ENCODE results near the gene CERS6. TPM values are rescaled to one million over a fixed set of nuclear protein-coding genes. Genes with fewer than 3 reads are reported as not detected.

Gene CERS6
- total and polyA plus RNA-seq, 2 experiments from 2014 or later: 7.4 to 35.0 TPM

DNA sequence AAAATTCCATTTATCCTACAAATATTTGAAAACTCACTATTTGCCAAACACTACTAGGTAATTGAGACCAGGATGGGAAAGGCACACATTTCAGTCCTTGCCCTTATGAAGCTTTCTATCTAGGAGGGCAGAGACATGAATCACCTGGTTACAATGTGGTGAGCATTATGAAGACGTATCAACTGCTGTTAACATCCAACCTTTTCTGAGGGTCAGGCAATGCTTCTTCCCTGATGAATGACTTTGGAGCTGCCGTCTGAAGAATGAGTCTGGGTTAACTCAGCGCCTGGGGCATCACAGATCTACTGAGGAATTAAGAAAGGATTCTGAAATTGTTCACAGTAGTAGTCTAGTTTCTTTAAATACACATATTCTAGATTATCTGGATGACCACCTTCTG is 284.3 kb downstream of the CERS6 start (continued):
- TF ChIP-seq, protein P1, sequence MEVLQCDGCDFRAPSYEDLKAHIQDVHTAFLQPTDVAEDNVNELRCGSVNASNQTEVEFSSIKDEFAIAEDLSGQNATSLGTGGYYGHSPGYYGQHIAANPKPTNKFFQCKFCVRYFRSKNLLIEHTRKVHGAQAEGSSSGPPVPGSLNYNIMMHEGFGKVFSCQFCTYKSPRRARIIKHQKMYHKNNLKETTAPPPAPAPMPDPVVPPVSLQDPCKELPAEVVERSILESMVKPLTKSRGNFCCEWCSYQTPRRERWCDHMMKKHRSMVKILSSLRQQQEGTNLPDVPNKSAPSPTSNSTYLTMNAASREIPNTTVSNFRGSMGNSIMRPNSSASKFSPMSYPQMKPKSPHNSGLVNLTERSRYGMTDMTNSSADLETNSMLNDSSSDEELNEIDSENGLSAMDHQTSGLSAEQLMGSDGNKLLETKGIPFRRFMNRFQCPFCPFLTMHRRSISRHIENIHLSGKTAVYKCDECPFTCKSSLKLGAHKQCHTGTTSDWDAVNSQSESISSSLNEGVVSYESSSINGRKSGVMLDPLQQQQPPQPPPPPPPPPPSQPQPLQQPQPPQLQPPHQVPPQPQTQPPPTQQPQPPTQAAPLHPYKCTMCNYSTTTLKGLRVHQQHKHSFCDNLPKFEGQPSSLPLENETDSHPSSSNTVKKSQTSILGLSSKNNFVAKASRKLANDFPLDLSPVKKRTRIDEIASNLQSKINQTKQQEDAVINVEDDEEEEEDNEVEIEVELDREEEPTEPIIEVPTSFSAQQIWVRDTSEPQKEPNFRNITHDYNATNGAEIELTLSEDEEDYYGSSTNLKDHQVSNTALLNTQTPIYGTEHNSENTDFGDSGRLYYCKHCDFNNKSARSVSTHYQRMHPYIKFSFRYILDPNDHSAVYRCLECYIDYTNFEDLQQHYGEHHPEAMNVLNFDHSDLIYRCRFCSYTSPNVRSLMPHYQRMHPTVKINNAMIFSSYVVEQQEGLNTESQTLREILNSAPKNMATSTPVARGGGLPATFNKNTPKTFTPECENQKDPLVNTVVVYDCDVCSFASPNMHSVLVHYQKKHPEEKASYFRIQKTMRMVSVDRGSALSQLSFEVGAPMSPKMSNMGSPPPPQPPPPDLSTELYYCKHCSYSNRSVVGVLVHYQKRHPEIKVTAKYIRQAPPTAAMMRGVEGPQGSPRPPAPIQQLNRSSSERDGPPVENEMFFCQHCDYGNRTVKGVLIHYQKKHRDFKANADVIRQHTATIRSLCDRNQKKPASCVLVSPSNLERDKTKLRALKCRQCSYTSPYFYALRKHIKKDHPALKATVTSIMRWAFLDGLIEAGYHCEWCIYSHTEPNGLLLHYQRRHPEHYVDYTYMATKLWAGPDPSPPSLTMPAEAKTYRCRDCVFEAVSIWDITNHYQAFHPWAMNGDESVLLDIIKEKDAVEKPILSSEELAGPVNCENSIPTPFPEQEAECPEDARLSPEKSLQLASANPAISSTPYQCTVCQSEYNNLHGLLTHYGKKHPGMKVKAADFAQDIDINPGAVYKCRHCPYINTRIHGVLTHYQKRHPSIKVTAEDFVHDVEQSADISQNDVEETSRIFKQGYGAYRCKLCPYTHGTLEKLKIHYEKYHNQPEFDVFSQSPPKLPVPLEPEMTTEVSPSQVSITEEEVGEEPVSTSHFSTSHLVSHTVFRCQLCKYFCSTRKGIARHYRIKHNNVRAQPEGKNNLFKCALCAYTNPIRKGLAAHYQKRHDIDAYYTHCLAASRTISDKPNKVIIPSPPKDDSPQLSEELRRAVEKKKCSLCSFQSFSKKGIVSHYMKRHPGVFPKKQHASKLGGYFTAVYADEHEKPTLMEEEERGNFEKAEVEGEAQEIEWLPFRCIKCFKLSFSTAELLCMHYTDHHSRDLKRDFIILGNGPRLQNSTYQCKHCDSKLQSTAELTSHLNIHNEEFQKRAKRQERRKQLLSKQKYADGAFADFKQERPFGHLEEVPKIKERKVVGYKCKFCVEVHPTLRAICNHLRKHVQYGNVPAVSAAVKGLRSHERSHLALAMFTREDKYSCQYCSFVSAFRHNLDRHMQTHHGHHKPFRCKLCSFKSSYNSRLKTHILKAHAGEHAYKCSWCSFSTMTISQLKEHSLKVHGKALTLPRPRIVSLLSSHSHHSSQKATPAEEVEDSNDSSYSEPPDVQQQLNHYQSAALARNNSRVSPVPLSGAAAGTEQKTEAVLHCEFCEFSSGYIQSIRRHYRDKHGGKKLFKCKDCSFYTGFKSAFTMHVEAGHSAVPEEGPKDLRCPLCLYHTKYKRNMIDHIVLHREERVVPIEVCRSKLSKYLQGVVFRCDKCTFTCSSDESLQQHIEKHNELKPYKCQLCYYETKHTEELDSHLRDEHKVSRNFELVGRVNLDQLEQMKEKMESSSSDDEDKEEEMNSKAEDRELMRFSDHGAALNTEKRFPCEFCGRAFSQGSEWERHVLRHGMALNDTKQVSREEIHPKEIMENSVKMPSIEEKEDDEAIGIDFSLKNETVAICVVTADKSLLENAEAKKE (CRISPR knock-in tag; IDR thresholded peaks at IDR 0.05): no peak
- TF ChIP-seq NANOG (IDR thresholded peaks at IDR 0.05; ENCODE audit: borderline replicate concordance): no peak

DNA sequence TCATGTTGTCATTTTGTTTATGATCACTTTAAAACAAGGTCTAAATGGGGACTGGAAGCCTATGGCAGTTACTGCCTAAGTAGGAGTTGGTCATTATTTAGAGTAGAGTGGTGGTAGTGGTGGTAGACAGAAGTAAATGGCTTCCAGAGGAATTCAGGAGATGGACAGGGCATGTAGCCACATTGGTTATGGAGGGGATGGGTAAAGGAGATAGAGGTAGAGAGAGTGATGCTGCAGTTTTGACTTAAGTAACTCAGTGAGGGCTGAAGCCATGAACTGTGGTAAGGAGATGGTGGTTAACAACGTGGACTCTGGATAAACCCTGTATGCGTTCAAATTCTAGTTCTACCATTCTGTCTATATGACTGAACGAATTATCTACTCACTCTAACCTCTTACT is 284.7 kb downstream of the CERS6 start:
- no peaks in the 10 kb centered on the region for H4K20me1 ChIP-seq (replicated peaks; ENCODE audit: insufficient read depth)
- no peak for DNase-seq (ENCODE audit: low spot score)
- no peaks in the 10 kb centered on the region for H3K27me3 ChIP-seq (ENCODE audit: insufficient read depth)
- Mint-ChIP-seq H3K27me3 (ENCODE audit: insufficient read depth, low read depth, poor library complexity) (peaks cover 3% of the 10 kb centered on the region), H3K9me3 (no peaks in the 10 kb centered on the region), H3K4me3 (no peak overlapping the region), H3K36me3 (ENCODE audit: low read depth) (no peaks in the 10 kb centered on the region), H3K4me1 (0 out of 3 replicates have a peak, but pooled peaks cover 5% of the 10 kb centered on the region), H3K27ac (no peak overlapping the region; the same call in 1 of the 2 replicates)
- H3K4me2 ChIP-seq: no peak overlapping the region
- H3K9me2 ChIP-seq (ENCODE audit: insufficient read depth): no peaks in the 10 kb centered on the region
- no peak overlapping the region for H2AFZ ChIP-seq
- ATAC-seq: no peak
- H3K36me3 ChIP-seq (ENCODE audit: insufficient read depth): no peaks in the 10 kb centered on the region
- no peaks in the 10 kb centered on the region for H3K4me1 ChIP-seq (ENCODE audit: insufficient read depth)
- H3F3A ChIP-seq (replicated peaks; ENCODE audit: low read depth): no peaks in the 10 kb centered on the region
- H3K79me2 ChIP-seq (replicated peaks; ENCODE audit: insufficient read depth): no peaks in the 10 kb centered on the region
- no peak overlapping the region for H3K4me3 ChIP-seq
- no peak overlapping the region for H3K27ac ChIP-seq (ENCODE audit: low read depth)
- TF ChIP-seq ZNF114 (CRISPR knock-in tag; IDR thresholded peaks at IDR 0.05) (no peak), CREB1 (CRISPR knock-in tag; IDR thresholded peaks at IDR 0.05; ENCODE audit: low read depth) (no peak), JUNB (IDR thresholded peaks at IDR 0.05; ENCODE audit: unreplicated experiment) (no peak), POLR2AphosphoS5 (IDR thresholded peaks at IDR 0.05; ENCODE audit: low read depth) (no peak), ZNF331 (CRISPR knock-in tag; IDR thresholded peaks at IDR 0.05; ENCODE audit: low read depth) (no peak), EZH2phosphoT487 (IDR thresholded peaks at IDR 0.05; ENCODE audit: unreplicated experiment) (no peak)
- TF ChIP-seq, protein P2, sequence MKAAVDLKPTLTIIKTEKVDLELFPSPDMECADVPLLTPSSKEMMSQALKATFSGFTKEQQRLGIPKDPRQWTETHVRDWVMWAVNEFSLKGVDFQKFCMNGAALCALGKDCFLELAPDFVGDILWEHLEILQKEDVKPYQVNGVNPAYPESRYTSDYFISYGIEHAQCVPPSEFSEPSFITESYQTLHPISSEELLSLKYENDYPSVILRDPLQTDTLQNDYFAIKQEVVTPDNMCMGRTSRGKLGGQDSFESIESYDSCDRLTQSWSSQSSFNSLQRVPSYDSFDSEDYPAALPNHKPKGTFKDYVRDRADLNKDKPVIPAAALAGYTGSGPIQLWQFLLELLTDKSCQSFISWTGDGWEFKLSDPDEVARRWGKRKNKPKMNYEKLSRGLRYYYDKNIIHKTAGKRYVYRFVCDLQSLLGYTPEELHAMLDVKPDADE (IDR thresholded peaks at IDR 0.05): no peak
- TF ChIP-seq, protein P1 (CRISPR knock-in tag; IDR thresholded peaks at IDR 0.05): no peak
